GM18505 (cell line): ENCODE results near the gene NAA25.
"Not testable (repeated sequence)": the region's sequence is repeated elsewhere in the genome, so short reads cannot be mapped to it uniquely, and the experiment has no call there.

ENCODE experiments used
- ATAC-seq: cut with Tn5 transposase; IDR thresholded peaks from one replicate; pipeline ENCODE4 v1.9.1; 2021; ENCODE audit not compliant: unreplicated experiment
- POLR2A ChIP-seq: IDR thresholded peaks from 4 replicates; pipeline ENCODE4 v1.6.1; 2011; ENCODE audit warnings: borderline replicate concordance; ENCODE audit not compliant: insufficient read depth, insufficient read length; ENCODE audit errors: extremely low read depth

The NAA25 gene

GRCh38 chr12:112018571-112019237, 89.9 kb downstream of the NAA25 start:
- no peak for ATAC-seq
- no peak for TF ChIP-seq POLR2A

- ATAC-seq, result no peak
- TF ChIP-seq POLR2A, result no peak
Observed at GRCh38 chr12:112017041-112017440, 91.5 kb downstream of the NAA25 start.

GRCh38 chr12:112015938-112016337, 92.6 kb downstream of the NAA25 start:
- ATAC-seq, result no peak
- no peak for TF ChIP-seq POLR2A

- peak; percentile 82 for TF ChIP-seq POLR2A
- peak; percentile 21 for ATAC-seq
Observed at GRCh38 chr12:112013601-112014402, 94.8 kb downstream of the NAA25 start.

GRCh38 chr12:112012775-112013600, 95.6 kb downstream of the NAA25 start, which contains the start of the genes ERP29 and TMEM116:
ERP29 (plus strand) TSS chr12:112013426; CDS start chr12:112013466, 40 bp downstream.
TMEM116 (minus strand) TSS chr12:112013165; CDS start chr12:112005270, 7,895 bp downstream.
- peak; percentile 72 for ATAC-seq
- TF ChIP-seq POLR2A, result peak; percentile 97

- ATAC-seq, result no peak
- no peak for TF ChIP-seq POLR2A
Observed at GRCh38 chr12:112011685-112012084, 96.9 kb downstream of the NAA25 start.

- no peak for ATAC-seq
Observed at GRCh38 chr12:112010415-112011344, 97.9 kb downstream of the NAA25 start.

GRCh38 chr12:112009596-112009995, 99.0 kb downstream of the NAA25 start:
- ATAC-seq, result not testable (repeated sequence)

More at GRCh38 chr12:112010415-112011344, 97.9 kb downstream of the NAA25 start:
- TF ChIP-seq POLR2A, result no peak

- ATAC-seq, result no peak
- no peak for TF ChIP-seq POLR2A
Observed at GRCh38 chr12:112008918-112009317, 99.7 kb downstream of the NAA25 start.

- no peak for ATAC-seq
- no peak for TF ChIP-seq POLR2A
Observed at GRCh38 chr12:112007945-112008344, 100.6 kb downstream of the NAA25 start.

GRCh38 chr12:112005419-112006395, 102.9 kb downstream of the NAA25 start:
- no peak for TF ChIP-seq POLR2A
- no peak for ATAC-seq
